SK-N-SH treated with all-trans-retinoic acid at 6 μM for 48 hours (cell line): ENCODE results near the gene WFS1.

Experiments used
- ATAC-seq: fragments of 200-7000 bp; cut with Tn5 transposase; 3 replicates; pipeline ENCODE4 v1.9.1; 2020; ENCODE audit warnings: mild to moderate bottlenecking, moderate library complexity
- ARNTL ChIP-seq: fragments of 450-650 bp; formaldehyde crosslinking; IDR thresholded peaks from 2 replicates; pipeline ENCODE4 v1.5.0; 2020; ENCODE audit warnings: low read depth, mild to moderate bottlenecking, moderate library complexity, borderline replicate concordance
- BACH2 ChIP-seq: fragments of 250-450 bp; sonication (Bioruptor Pico); IDR thresholded peaks from 2 replicates; pipeline ENCODE4 v1.9.0; 2021; ENCODE audit warnings: mild to moderate bottlenecking, borderline replicate concordance
- CSDC2 ChIP-seq: fragments of 250-450 bp; sonication (Bioruptor Pico); IDR thresholded peaks from 2 replicates; pipeline ENCODE4 v1.5.0; 2020; ENCODE audit warnings: mild to moderate bottlenecking, moderate library complexity
- ESRRG ChIP-seq: fragments of 250-450 bp; sonication (Bioruptor Pico); IDR thresholded peaks from 2 replicates; pipeline ENCODE4 v1.6.1; 2021; ENCODE audit warnings: mild to moderate bottlenecking
- GLIS3 ChIP-seq: fragments of 250-450 bp; sonication (Bioruptor Pico); IDR thresholded peaks from 2 replicates; pipeline ENCODE4 v1.5.0; 2020; ENCODE audit warnings: mild to moderate bottlenecking, moderate library complexity
- OSR1 ChIP-seq: fragments of 250-450 bp; sonication (Bioruptor Pico); IDR thresholded peaks from 2 replicates; pipeline ENCODE4 v1.8.0; 2022; ENCODE audit warnings: moderate library complexity, mild to moderate bottlenecking, inconsistent platforms
- PATZ1 ChIP-seq: fragments of 250-450 bp; sonication (Bioruptor Pico); IDR thresholded peaks from 2 replicates; pipeline ENCODE4 v1.8.0; 2020; ENCODE audit warnings: mild to moderate bottlenecking, moderate library complexity, borderline replicate concordance
- PPARA ChIP-seq: fragments of 250-450 bp; sonication (Bioruptor Pico); IDR thresholded peaks from 2 replicates; pipeline ENCODE4 v1.5.0; 2020; ENCODE audit warnings: mild to moderate bottlenecking, borderline replicate concordance
- RARB ChIP-seq: fragments of 250-450 bp; sonication (Bioruptor Pico); IDR thresholded peaks from 2 replicates; pipeline ENCODE4 v1.8.0; 2021; ENCODE audit warnings: mild to moderate bottlenecking, moderate library complexity
- SNAI2 ChIP-seq: fragments of 250-450 bp; sonication (Bioruptor Pico); IDR thresholded peaks from 2 replicates; pipeline ENCODE4 v1.5.0; 2020; ENCODE audit warnings: mild to moderate bottlenecking, moderate library complexity
- TCF4 ChIP-seq: fragments of 250-450 bp; sonication (Bioruptor Pico); IDR thresholded peaks from 2 replicates; pipeline ENCODE4 v1.8.0; 2021; ENCODE audit warnings: mild to moderate bottlenecking, moderate library complexity, borderline replicate concordance
- TOX ChIP-seq: fragments of 250-450 bp; sonication (Bioruptor Pico); IDR thresholded peaks from 2 replicates; pipeline ENCODE4 v1.8.0; 2021; ENCODE audit warnings: mild to moderate bottlenecking, moderate library complexity, borderline replicate concordance
- TSHZ2 ChIP-seq: fragments of 250-450 bp; sonication (Bioruptor Pico); IDR thresholded peaks from 2 replicates; pipeline ENCODE4 v1.5.0; 2020; ENCODE audit warnings: mild to moderate bottlenecking, moderate library complexity
- ZC3H10 ChIP-seq: fragments of 250-450 bp; sonication (Bioruptor Pico); IDR thresholded peaks from 2 replicates; pipeline ENCODE4 v1.5.1; 2021; ENCODE audit warnings: mild to moderate bottlenecking, moderate library complexity
- ZFP3 ChIP-seq: fragments of 250-450 bp; sonication (Bioruptor Pico); IDR thresholded peaks from 2 replicates; pipeline ENCODE4 v1.5.0; 2020; ENCODE audit warnings: mild to moderate bottlenecking, moderate library complexity
- ZFP30 ChIP-seq: fragments of 450-650 bp; formaldehyde crosslinking; IDR thresholded peaks from 2 replicates; pipeline ENCODE4 v1.5.0; 2022; ENCODE audit warnings: mild to moderate bottlenecking, moderate library complexity
- ZNF565 ChIP-seq: fragments of 450-650 bp; formaldehyde crosslinking; conservative IDR thresholded peaks from 2 replicates; pipeline ENCODE4 v1.5.0; 2020; ENCODE audit warnings: low read depth, mild to moderate bottlenecking, moderate library complexity
- ZNF70 ChIP-seq: fragments of 450-650 bp; formaldehyde crosslinking; IDR thresholded peaks from 2 replicates; pipeline ENCODE4 v1.5.0; 2020; ENCODE audit warnings: mild to moderate bottlenecking, moderate library complexity
- ZNF8 ChIP-seq: fragments of 450-650 bp; formaldehyde crosslinking; IDR thresholded peaks from 2 replicates; pipeline ENCODE4 v1.5.0; 2020; ENCODE audit warnings: mild to moderate bottlenecking, moderate library complexity
- TF ChIP-seq, protein P1 (sequence below): fragments of 250-450 bp; sonication (Bioruptor Pico); IDR thresholded peaks from 2 replicates; pipeline ENCODE4 v1.5.1; 2020; ENCODE audit warnings: low read depth, mild to moderate bottlenecking, moderate library complexity
- TF ChIP-seq, protein P2 (sequence below): fragments of 250-450 bp; sonication (Bioruptor Pico); IDR thresholded peaks from 2 replicates; pipeline ENCODE4 v1.8.0; 2021; ENCODE audit warnings: low read depth, mild to moderate bottlenecking, moderate library complexity, borderline replicate concordance
- TF ChIP-seq, protein P3 (sequence below): fragments of 250-450 bp; sonication (Bioruptor Pico); IDR thresholded peaks from 2 replicates; pipeline ENCODE4 v1.5.1; 2021; ENCODE audit warnings: mild to moderate bottlenecking, moderate library complexity

WFS1 gene

DNA sequence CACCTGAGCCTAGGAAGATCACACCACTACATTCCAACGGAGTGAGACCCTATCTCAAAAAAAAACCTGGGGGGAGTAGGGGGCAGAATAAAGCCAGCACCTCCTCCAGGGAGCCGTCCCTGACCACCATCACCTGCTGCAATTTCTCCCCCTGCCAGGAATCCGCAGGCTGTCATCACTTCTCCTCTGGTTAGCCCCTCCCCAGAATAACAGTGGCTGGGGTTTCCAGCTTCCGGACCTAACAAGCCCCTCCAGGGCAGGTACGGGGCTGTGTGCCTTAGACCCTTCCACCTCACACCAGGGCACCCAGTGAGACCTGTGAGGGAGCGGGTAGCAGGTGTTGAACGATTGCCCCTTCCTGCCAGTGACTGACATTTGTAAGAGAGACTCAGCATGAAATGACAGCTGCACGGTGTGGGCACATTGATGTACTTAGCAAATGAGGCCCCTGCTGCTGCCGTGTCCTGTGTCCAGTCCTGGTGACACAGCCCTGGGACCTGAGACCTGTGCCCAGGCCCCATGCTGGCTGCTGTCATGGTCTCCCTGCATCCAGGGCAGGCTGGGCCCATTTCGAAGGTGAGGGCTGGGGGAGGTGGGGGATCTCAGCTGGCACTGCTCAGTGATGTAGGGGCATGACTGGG lies 6.7 kb upstream of the WFS1 start:
- no peak for TF ChIP-seq GLIS3
- TF ChIP-seq, protein P1, sequence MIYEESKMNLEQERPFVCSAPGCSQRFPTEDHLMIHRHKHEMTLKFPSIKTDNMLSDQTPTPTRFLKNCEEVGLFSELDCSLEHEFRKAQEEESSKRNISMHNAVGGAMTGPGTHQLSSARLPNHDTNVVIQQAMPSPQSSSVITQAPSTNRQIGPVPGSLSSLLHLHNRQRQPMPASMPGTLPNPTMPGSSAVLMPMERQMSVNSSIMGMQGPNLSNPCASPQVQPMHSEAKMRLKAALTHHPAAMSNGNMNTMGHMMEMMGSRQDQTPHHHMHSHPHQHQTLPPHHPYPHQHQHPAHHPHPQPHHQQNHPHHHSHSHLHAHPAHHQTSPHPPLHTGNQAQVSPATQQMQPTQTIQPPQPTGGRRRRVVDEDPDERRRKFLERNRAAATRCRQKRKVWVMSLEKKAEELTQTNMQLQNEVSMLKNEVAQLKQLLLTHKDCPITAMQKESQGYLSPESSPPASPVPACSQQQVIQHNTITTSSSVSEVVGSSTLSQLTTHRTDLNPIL (CRISPR knock-in tag): no peak
- TF ChIP-seq, protein P2, sequence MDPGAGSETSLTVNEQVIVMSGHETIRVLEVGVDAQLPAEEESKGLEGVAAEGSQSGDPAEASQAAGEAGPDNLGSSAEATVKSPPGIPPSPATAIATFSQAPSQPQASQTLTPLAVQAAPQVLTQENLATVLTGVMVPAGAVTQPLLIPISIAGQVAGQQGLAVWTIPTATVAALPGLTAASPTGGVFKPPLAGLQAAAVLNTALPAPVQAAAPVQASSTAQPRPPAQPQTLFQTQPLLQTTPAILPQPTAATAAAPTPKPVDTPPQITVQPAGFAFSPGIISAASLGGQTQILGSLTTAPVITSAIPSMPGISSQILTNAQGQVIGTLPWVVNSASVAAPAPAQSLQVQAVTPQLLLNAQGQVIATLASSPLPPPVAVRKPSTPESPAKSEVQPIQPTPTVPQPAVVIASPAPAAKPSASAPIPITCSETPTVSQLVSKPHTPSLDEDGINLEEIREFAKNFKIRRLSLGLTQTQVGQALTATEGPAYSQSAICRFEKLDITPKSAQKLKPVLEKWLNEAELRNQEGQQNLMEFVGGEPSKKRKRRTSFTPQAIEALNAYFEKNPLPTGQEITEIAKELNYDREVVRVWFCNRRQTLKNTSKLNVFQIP (CRISPR knock-in tag): no peak
- no peak for TF ChIP-seq TSHZ2 (CRISPR knock-in tag)
- TF ChIP-seq TOX (CRISPR knock-in tag): no peak
- no peak for TF ChIP-seq ZNF70 (CRISPR knock-in tag)
- no peak for TF ChIP-seq SNAI2 (CRISPR knock-in tag)
- TF ChIP-seq PPARA (CRISPR knock-in tag): no peak
- ATAC-seq: no peak

DNA sequence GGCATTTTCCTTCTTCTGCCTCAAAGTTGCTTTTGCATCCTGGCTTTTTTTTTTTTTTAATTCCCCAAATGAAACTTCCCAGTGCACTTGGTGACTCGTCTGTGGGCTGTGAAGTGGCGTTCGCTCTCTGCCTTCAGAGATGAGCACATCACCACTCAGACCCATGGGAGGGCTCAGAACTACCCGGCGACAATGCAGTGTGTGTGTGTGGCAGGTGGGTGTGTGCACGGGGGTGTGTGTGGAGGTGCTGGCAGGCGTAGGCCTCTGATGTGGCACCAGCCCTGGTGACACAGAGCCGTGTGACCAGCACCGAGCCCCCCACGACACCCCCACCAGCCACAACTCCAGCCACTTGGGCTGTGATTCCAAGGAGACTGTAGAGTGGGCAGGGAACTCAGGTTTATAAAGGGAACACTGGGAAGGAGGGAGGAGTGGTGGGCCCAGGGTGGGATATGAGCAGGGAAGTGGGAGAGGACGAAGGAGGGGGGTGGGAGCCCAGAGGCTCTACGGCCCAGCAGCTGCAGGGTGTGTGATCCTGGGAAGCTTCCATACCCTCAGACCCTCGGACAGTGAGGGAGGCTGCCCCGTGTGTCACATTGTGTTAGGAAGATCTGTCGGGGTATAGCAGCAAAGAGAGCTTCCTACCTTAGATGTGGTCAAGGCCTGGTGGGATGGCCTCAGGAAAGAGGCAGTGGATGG lies 6.0 kb upstream of the WFS1 start:
- TF ChIP-seq PPARA (CRISPR knock-in tag): no peak
- no peak for TF ChIP-seq GLIS3
- TF ChIP-seq ARNTL (CRISPR knock-in tag): no peak
- TF ChIP-seq, protein P2 (CRISPR knock-in tag): no peak
- no peak for TF ChIP-seq ZC3H10 (CRISPR knock-in tag)
- TF ChIP-seq ZNF70 (CRISPR knock-in tag): no peak
- TF ChIP-seq PATZ1 (CRISPR knock-in tag): no peak
- no peak for TF ChIP-seq ZFP30
- TF ChIP-seq ZNF565 (CRISPR knock-in tag): no peak
- no peak for TF ChIP-seq TSHZ2 (CRISPR knock-in tag)
- no peak for TF ChIP-seq BACH2 (CRISPR knock-in tag)
- no peak for TF ChIP-seq ZNF8 (CRISPR knock-in tag)
- no peak for TF ChIP-seq TCF4 (CRISPR knock-in tag)
- TF ChIP-seq RARB (CRISPR knock-in tag): no peak
- TF ChIP-seq ESRRG (CRISPR knock-in tag): no peak
- TF ChIP-seq CSDC2 (CRISPR knock-in tag): no peak
- TF ChIP-seq TOX (CRISPR knock-in tag): no peak
- no peak for TF ChIP-seq OSR1 (CRISPR knock-in tag)
- TF ChIP-seq, protein P3, sequence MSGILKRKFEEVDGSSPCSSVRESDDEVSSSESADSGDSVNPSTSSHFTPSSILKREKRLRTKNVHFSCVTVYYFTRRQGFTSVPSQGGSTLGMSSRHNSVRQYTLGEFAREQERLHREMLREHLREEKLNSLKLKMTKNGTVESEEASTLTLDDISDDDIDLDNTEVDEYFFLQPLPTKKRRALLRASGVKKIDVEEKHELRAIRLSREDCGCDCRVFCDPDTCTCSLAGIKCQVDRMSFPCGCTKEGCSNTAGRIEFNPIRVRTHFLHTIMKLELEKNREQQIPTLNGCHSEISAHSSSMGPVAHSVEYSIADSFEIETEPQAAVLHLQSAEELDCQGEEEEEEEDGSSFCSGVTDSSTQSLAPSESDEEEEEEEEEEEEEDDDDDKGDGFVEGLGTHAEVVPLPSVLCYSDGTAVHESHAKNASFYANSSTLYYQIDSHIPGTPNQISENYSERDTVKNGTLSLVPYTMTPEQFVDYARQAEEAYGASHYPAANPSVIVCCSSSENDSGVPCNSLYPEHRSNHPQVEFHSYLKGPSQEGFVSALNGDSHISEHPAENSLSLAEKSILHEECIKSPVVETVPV (CRISPR knock-in tag): no peak
- no peak for TF ChIP-seq ZFP3 (CRISPR knock-in tag)
- ATAC-seq: peak; percentile 26
